OCI-LY3 (cell line): ENCODE measurements around the gene SWT1.

Experiments
- H2AFZ ChIP-seq: fragments of 200-600, 300-600 bp; shearing (Covaris generic); 2 replicates; pipeline ENCODE4 v1.6.0; 2014; ENCODE audit warnings: antibody characterized with exemption, low read depth, low read length
- H3K27ac ChIP-seq: fragments of 200-600, 300-600 bp; sonication (generic); 2 replicates; pipeline ENCODE4 v1.5.1; 2014; ENCODE audit warnings: mild to moderate bottlenecking, low read length, moderate library complexity, mixed read lengths
- H3K27me3 ChIP-seq: fragments of 200-600, 300-600 bp; sonication (generic); 2 replicates; pipeline ENCODE4 v1.6.1; 2014; ENCODE audit warnings: low read depth, low read length, mixed read lengths
- H3K36me3 ChIP-seq: fragments of 200-600, 300-600 bp; sonication (generic); replicated peaks from 2 replicates; pipeline ENCODE3; 2014; ENCODE audit warnings: low read depth, low read length, mixed read lengths
- H3K4me1 ChIP-seq: fragments of 300-600, 200-600 bp; sonication (generic); 2 replicates; pipeline ENCODE4 v1.6.1; 2014; ENCODE audit warnings: low read length, mixed read lengths
- H3K4me2 ChIP-seq: fragments of 200-600, 300-600 bp; sonication (generic); 2 replicates; pipeline ENCODE4 v1.6.1; 2014; ENCODE audit warnings: low read length, mixed read lengths
- H3K4me3 ChIP-seq: fragments of 300-600, 200-600 bp; sonication (generic); 2 replicates; pipeline ENCODE4 v1.5.1; 2014; ENCODE audit warnings: antibody characterized with exemption, mild to moderate bottlenecking, low read length, moderate library complexity
- H3K79me2 ChIP-seq: fragments of 300-600, 200-600 bp; shearing (Covaris generic); 2 replicates; pipeline ENCODE4 v1.6.1; 2014; ENCODE audit warnings: mild to moderate bottlenecking, low read length, mixed read lengths
- H3K9ac ChIP-seq: fragments of 300-600, 200-600 bp; shearing (Covaris generic); 2 replicates; pipeline ENCODE4 v1.6.0; 2014; ENCODE audit warnings: mild to moderate bottlenecking, low read length, moderate library complexity
- H3K9me3 ChIP-seq: fragments of 200-600, 300-600 bp; shearing (Covaris generic); 2 replicates; pipeline ENCODE4 v1.6.1; 2014; ENCODE audit warnings: low read length, mixed read lengths; ENCODE audit not compliant: insufficient read depth
- H4K20me1 ChIP-seq: fragments of 200-600, 300-600 bp; sonication (generic); 2 replicates; pipeline ENCODE4 v1.6.1; 2016; ENCODE audit warnings: low read length, mixed read lengths; ENCODE audit not compliant: insufficient read depth
- CTCF ChIP-seq: fragments of 200-600, 300-600 bp; sonication (generic); IDR thresholded peaks from 2 replicates; pipeline ENCODE4 v1.5.1; 2014; ENCODE audit warnings: antibody characterized with exemption, low read length, low read depth
- EZH2phosphoT487 ChIP-seq: fragments of 200-600 bp; shearing (Covaris generic); IDR thresholded peaks from 2 replicates; pipeline ENCODE4 v1.6.1; 2018; ENCODE audit warnings: antibody characterized with exemption, mixed run types, low read depth

SWT1 gene

GRCh38 chr1:185334182-185334581 is 177.2 kb downstream of the SWT1 start:
- Histone ChIP-seq H3K4me3 (no peak overlapping the region), H3K79me2 (peaks cover 5% of the 10 kb centered on the region; the same call in 1 of the 2 replicates), H3K9me3 (no peaks in the 10 kb centered on the region), H3K4me2 (no peak overlapping the region), H3K27ac (no peak overlapping the region), H3K27me3 (no peaks in the 10 kb centered on the region), H3K4me1 (peaks cover 42% of the 10 kb centered on the region), H3K36me3 (no peaks in the 10 kb centered on the region), H3K9ac (no peak overlapping the region), H4K20me1 (no peaks in the 10 kb centered on the region), H2AFZ (no peak overlapping the region)
- TF ChIP-seq CTCF (no peak), EZH2phosphoT487 (no peak)

GRCh38 chr1:185337246-185337645 is 180.3 kb downstream of the SWT1 start:
- no peak overlapping the region; the same call in 1 of the 2 replicates for H2AFZ ChIP-seq
- peaks cover 65% of the 10 kb centered on the region for H3K4me1 ChIP-seq
- peak overlapping the region; percentile 92 for H3K27ac ChIP-seq
- peaks cover 5% of the 10 kb centered on the region; the same call in 1 of the 2 replicates for H3K79me2 ChIP-seq
- H3K36me3 ChIP-seq, result no peaks in the 10 kb centered on the region
- H3K27me3 ChIP-seq, result no peaks in the 10 kb centered on the region
- H3K4me2 ChIP-seq, result peak overlapping the region; percentile 71
- no peak for TF ChIP-seq CTCF
- no peaks in the 10 kb centered on the region for H4K20me1 ChIP-seq
- peak overlapping the region; percentile 2; the same call in 1 of the 2 replicates for H3K4me3 ChIP-seq
- peak overlapping the region; percentile 75 for H3K9ac ChIP-seq
- no peaks in the 10 kb centered on the region for H3K9me3 ChIP-seq

GRCh38 chr1:185338719-185339622 is 182.0 kb downstream of the SWT1 start:
- peaks cover 5% of the 10 kb centered on the region for H3K79me2 ChIP-seq
- H3K4me2 ChIP-seq, result peak overlapping the region; percentile 71
- peak overlapping the region; percentile 92 for H3K27ac ChIP-seq
- H3K36me3 ChIP-seq, result no peaks in the 10 kb centered on the region
- peaks cover 82% of the 10 kb centered on the region for H3K4me1 ChIP-seq
- H3K9me3 ChIP-seq, result no peaks in the 10 kb centered on the region
- TF ChIP-seq CTCF (no peak), EZH2phosphoT487 (no peak)
- H3K9ac ChIP-seq, result peak overlapping the region; percentile 80
- H4K20me1 ChIP-seq, result no peaks in the 10 kb centered on the region
- peak overlapping the region; percentile 51 for H3K4me3 ChIP-seq
- no peaks in the 10 kb centered on the region for H3K27me3 ChIP-seq
- no peak overlapping the region for H2AFZ ChIP-seq

- Histone ChIP-seq H3K4me1 (peaks cover 81% of the 10 kb centered on the region), H3K9ac (no peak overlapping the region), H3K4me3 (no peak overlapping the region), H3K9me3 (no peaks in the 10 kb centered on the region), H4K20me1 (no peaks in the 10 kb centered on the region), H3K79me2 (peaks cover 5% of the 10 kb centered on the region), H3K27ac (no peak overlapping the region), H2AFZ (no peak overlapping the region), H3K4me2 (no peak overlapping the region), H3K36me3 (no peaks in the 10 kb centered on the region), H3K27me3 (no peaks in the 10 kb centered on the region)
- TF ChIP-seq CTCF (no peak), EZH2phosphoT487 (no peak)
These were observed 184.3 kb downstream of the SWT1 start for GRCh38 chr1:185341196-185341781.
